Tibial nerve (tissue), 4 donors: ENCODE data around the gene FZD7.

Experiments
- EP300 ChIP-seq, 2 donors: sonication (generic); formaldehyde crosslinking; IDR thresholded peaks; one replicate each; pipeline ENCODE4 v1.6.1; 2017; ENCODE audit warnings: antibody characterized with exemption in 2 of 2, mild to moderate bottlenecking in 1 of 2
- POLR2A ChIP-seq, 2 donors: fragments of 450-650 bp; IDR thresholded peaks; one replicate each; pipeline ENCODE4 v1.6.1; 2017; ENCODE audit warnings: antibody characterized with exemption in 2 of 2, mild to moderate bottlenecking in 2 of 2, moderate library complexity in 2 of 2
- TF ChIP-seq, protein P1 (sequence below), 5 experiments: fragments of 200-600 bp in 3 of 5; fragments of 450-650 bp in 2 of 5; sonication (generic) in 3 of 5; IDR thresholded peaks; one replicate each; pipeline ENCODE4 v1.5.1; 2016 to 2019; ENCODE audit warnings: antibody characterized with exemption in 5 of 5, mild to moderate bottlenecking in 3 of 5, moderate library complexity in 2 of 5

- TF ChIP-seq, protein P1, sequence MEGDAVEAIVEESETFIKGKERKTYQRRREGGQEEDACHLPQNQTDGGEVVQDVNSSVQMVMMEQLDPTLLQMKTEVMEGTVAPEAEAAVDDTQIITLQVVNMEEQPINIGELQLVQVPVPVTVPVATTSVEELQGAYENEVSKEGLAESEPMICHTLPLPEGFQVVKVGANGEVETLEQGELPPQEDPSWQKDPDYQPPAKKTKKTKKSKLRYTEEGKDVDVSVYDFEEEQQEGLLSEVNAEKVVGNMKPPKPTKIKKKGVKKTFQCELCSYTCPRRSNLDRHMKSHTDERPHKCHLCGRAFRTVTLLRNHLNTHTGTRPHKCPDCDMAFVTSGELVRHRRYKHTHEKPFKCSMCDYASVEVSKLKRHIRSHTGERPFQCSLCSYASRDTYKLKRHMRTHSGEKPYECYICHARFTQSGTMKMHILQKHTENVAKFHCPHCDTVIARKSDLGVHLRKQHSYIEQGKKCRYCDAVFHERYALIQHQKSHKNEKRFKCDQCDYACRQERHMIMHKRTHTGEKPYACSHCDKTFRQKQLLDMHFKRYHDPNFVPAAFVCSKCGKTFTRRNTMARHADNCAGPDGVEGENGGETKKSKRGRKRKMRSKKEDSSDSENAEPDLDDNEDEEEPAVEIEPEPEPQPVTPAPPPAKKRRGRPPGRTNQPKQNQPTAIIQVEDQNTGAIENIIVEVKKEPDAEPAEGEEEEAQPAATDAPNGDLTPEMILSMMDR (IDR thresholded peaks at IDR 0.05) = no peak
- no peak for TF ChIP-seq POLR2A (IDR thresholded peaks at IDR 0.05)
- TF ChIP-seq EP300 (IDR thresholded peaks at IDR 0.05) = no peak
Observed at GRCh38 chr2:202006301-202006700, 27.4 kb upstream of the FZD7 start.
